ENCODE results near the gene OLFML3.

Gene OLFML3

DNA sequence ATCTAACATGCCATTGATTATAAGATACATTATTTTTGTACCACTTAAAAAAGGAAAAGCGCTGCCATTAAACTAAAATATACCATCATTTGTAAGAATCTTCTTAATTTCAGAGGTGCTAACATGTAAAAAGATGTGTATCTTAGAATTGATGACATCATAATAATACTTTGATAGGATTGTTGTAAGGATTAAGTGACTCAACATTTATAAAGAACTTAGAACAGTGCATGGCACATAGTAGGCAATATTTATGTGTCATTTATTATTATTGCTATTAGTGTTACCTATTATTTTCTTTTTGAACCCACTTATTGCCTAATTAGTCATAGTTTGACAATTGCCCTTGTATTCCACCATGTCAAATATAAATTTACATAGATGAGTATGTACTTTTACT, 28.4 kb upstream of the OLFML3 start:
- no peak for DNase-seq

DNA sequence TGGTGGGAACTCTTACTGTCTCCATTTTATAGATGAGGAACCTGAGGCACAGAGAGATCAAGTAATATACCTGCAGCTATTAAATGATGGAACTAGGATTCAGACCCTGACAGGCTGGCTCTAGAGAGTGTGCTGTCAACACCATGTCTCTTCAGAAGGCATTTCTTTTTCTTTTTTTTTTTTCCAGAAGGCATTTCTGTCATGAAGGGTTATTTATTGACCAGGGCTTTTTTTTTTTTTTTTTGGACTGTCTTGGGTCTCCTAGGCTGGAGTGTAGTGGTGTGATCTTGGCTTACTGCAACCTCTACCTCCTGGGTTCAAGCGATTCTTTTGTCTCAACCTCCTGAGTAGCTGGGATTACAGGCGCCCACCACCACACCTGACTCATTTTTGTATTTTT, 27.6 kb upstream of the OLFML3 start:
- no peak for DNase-seq

DNA sequence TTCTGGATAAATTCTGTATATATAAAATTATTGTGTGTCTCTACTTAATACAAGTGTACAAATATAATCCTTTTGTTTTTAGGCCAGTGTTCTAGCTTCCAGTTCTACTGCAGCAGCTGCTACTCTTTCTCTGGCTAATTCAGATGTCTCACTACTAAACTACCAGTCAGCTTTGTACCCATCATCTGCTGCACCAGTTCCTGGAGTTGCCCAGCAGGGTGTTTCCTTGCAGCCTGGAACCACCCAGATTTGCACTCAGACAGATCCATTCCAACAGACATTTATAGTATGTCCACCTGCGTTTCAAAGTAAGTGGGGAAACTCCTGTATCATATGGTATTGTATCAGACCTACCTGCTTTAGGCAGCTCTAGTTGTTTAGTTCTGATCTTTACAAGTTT, 21.3 kb upstream of the OLFML3 start:
- no peak for DNase-seq

DNA sequence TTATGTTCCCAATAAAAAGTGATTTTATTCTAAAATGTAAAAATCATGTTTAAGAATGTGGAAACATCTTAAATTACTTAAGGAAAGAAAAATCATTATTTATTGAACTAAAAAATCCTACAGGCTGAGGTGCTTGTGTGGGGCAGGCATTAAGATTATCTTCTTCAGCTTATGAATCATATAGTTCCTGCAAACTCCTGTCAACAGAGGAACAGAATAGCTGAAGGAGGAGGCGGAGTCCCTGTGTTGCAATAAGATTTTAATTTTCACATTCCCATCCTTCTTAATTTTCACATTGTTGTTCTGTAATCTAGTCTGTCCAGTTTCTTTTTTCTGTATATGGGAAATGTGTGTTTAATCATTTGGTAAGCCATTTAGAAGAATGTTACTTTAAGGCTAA, 20.6 kb upstream of the OLFML3 start:
- DNase-seq = no peak

DNA sequence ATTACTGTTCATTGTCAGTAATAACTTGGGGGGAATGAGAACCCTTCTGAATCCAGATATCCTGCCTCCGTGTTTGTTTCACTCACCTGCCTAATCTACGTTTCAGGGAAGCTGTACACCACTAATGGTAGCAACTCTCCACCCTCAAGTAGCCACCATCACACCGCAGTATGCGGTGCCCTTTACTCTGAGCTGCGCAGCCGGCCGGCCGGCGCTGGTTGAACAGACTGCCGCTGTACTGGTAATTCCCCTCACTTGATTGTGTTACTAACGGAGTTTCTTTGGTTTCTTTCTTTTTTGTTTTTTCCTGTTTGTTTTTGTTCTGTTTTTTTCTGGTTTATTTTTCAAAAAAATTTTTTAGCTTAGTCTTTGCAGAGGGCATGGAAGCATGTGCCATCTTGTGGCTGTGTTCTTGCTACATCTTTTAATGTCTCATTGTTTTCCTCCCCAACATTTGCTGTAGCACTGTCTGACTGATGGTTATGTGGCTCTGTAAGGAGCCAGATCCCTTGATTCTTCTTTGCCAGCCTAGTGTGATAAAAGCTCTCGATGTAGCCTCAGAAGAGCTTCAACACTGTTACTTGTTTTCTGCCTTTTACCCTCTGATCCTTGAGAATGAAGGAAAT, 15.9 kb upstream of the OLFML3 start:
- no peak for DNase-seq

DNA sequence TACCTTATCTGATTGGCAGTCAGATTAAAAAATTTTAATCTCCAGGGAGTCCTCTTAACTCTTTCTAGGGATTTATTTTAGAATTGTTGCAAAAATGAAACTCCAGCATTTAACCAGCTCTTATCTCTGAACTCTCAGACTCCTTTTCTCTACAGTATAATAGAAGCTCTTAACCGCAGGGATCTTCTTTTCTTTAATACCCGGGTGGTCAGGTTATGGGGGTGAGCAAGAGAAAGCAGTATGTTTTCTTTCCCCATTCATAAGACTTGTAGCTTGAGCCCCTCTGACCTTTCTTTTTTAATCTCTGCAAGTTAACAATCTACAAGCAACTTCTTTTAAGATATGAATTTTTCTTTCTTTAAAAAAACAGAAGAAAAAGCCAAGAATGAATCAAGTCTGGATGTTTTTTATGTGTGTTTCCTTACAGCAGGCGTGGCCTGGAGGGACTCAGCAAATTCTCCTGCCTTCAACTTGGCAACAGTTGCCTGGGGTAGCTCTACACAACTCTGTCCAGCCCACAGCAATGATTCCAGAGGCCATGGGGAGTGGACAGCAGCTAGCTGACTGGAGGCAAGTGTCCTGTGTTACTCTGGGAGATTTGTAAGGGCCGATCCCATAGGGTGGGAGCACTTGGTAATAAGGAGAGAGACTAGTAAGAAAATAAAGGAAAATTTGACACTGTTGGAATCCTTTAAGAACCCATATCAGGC, 13.4 kb upstream of the OLFML3 start:
- no peak for DNase-seq

DNA sequence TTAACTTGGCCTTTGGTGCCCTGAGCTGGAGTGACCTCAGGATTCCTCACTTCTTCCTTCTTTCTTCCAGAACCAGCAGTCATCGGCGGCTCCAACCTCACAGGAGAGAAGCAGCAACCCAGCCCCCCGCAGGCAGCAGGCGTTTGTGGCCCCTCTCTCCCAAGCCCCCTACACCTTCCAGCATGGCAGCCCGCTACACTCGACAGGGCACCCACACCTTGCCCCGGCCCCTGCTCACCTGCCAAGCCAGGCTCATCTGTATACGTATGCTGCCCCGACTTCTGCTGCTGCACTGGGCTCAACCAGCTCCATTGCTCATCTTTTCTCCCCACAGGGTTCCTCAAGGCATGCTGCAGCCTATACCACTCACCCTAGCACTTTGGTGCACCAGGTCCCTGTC, 6.3 kb upstream of the OLFML3 start:
- DNase-seq = no peak

DNA sequence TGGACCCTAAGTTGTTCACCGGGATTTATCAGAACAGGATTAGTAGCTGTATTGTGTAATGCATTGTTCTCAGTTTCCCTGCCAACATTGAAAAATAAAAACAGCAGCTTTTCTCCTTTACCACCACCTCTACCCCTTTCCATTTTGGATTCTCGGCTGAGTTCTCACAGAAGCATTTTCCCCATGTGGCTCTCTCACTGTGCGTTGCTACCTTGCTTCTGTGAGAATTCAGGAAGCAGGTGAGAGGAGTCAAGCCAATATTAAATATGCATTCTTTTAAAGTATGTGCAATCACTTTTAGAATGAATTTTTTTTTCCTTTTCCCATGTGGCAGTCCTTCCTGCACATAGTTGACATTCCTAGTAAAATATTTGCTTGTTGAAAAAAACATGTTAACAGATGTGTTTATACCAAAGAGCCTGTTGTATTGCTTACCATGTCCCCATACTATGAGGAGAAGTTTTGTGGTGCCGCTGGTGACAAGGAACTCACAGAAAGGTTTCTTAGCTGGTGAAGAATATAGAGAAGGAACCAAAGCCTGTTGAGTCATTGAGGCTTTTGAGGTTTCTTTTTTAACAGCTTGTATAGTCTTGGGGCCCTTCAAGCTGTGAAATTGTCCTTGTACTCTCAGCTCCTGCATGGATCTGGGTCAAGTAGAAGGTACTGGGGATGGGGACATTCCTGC, 3.9 kb upstream of the OLFML3 start:
- no peak for DNase-seq

DNA sequence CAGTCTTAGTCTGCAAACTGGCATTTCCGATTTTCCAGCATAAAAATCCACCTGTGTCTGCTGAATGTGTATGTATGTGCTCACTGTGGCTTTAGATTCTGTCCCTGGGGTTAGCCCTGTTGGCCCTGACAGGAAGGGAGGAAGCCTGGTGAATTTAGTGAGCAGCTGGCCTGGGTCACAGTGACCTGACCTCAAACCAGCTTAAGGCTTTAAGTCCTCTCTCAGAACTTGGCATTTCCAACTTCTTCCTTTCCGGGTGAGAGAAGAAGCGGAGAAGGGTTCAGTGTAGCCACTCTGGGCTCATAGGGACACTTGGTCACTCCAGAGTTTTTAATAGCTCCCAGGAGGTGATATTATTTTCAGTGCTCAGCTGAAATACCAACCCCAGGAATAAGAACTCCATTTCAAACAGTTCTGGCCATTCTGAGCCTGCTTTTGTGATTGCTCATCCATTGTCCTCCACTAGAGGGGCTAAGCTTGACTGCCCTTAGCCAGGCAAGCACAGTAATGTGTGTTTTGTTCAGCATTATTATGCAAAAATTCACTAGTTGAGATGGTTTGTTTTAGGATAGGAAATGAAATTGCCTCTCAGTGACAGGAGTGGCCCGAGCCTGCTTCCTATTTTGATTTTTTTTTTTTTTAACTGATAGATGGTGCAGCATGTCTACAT, 2.5 kb upstream of the OLFML3 start:
- DNase-seq = no peak

DNA sequence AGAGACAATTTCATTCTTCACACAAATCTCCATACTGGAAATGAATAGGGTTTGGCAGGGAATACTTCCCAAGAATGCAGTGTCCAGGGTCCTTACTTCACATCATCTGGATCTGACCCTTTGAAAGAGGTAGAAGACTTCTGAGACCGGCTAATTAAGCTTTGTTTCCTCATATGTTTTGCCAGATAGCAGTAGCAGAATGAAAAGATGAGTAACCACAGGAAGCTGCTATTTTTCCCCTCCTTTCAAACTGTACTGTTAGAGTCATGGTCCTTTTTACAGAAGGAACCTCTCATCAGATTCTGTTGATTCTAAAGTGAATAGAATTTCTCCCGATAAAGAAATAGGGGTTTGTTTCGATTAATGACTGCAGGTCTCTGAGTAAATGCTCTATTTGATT, 1.4 kb upstream of the OLFML3 start:
- no peak for DNase-seq

DNA sequence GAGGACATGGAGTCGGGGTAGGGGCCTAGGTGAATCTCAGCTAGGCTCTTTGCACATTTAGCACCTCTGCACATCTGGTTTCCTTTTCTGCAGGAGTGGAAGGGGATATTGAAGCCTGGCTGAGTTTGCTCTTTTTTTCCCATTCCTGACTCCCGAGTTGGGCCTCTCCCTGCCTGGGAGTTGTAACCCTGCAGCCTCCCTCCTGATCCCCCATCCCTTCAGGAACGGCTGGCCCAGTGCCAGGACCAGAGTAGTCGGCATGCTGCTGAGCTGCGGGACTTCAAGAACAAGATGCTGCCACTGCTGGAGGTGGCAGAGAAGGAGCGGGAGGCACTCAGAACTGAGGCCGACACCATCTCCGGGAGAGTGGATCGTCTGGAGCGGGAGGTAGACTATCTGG, 836 bp downstream of the OLFML3 start:
- DNase-seq = no peak

DNA sequence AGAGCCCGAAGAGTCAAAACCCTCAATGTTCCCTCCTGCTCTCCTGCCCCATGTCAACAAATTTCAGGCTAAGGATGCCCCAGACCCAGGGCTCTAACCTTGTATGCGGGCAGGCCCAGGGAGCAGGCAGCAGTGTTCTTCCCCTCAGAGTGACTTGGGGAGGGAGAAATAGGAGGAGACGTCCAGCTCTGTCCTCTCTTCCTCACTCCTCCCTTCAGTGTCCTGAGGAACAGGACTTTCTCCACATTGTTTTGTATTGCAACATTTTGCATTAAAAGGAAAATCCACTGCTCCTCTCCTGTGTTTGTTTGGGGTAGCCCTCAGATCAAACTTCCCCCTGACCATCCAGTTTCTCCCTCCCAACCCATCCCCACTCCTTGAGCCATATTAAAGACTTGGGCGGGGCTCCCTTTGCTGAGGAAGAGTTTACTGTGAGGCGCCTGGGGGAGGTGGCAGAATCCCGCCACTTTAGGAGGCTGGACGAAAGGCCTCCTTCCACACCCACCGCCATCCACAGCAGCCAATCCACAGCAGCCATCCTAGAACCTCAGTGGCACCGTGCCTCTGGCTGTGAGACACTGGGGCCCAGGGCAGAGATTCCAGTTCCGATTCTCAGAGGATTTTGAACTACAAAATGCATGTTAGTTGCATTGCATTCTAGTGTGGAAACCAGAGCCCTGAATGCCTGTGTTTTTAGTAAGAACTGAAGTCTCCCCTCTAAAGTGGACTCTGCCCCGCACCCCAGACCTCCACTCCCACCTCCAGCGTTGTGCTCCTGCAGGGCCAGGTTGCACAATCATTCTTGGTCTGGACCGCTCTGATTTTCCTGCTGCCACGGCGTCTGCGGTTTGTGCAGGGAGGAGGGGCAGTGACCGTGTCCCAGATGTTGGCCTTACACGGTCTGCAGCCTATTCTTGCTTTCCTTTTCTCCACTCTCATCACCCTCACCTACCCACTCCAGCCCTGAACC, 3.0 kb downstream of the OLFML3 start:
- DNase-seq = no peak

DNA sequence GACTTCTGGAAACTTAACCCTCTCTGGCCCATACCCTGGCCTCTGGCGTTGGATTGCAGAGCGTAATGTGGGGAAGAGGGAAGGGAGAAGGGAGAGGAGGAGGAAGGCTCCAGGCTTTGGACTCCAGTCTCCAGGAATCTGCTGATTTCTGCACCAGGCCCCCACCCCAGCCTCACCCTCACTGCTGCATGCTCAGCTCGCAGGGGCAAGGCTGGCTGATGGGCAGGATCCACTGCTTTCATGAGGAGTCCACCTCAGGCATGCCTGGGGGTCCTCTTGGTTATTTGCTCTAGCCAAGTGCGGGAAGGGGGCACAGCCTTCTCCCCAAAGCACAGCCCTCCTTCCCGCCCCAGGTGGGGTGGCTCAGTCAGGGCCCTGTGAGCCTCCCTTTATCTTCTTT, 3.7 kb downstream of the OLFML3 start:
- no peak for DNase-seq

DNA sequence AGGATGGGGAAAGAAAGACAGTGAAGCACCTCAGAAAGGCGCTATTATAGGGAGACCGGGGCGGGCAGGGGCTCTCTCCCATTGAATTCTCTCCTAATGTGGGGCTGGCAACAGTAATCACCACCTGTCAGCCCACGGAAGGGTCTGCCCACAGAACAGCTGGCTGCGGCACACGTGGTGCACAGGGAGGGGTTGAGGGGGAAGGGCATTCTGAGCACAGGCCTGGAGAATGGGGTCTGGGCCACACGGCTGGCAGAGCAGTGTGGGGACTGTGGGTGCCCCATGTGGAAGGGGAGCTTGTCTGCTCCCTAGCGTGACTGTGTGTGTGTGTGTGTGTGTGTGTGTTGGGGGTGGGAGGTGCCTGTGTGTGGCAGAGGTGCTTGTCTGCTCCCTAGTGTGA, 4.1 kb downstream of the OLFML3 start:
- no peak for DNase-seq

DNA sequence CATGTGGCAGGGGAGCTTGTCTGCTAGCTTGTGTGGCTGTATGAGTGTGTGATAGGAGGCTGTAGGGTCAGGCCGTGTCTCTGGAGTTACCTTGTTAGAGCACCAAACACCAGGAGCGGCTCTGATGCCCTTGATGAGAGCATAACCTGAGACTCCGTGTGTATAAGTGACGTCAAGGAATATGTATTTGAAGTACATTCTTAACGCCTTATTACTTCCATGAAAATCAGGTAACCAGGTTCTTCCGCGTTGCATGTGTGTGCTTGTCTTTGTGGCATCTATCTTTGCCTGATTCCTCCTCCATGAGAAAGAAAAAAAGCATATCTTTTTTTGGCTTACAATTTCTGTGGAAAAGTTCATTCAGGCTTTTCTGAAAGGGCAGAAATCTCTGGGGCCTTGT, 4.6 kb downstream of the OLFML3 start:
- no peak for DNase-seq

DNA sequence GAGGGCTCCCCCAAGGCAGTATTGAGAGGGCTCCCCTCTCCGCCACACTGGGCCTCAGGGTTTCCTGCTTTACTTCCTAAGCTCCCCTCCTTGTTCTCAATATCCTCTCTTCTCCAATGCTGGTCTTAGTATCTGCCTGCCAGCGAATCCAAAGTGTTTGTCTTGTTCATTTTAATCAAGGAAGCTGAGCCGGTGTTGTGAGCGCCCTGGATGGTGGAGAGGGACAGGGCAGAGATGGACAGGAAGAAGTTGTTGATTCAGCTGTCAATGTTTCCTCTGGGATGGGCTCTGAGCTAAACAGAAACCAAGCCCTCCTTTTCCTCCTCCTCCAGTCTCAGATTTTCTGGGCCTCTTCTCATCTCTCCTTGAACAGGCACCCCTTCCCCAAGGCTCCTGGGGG, 5.4 kb downstream of the OLFML3 start:
- DNase-seq = no peak

DNA sequence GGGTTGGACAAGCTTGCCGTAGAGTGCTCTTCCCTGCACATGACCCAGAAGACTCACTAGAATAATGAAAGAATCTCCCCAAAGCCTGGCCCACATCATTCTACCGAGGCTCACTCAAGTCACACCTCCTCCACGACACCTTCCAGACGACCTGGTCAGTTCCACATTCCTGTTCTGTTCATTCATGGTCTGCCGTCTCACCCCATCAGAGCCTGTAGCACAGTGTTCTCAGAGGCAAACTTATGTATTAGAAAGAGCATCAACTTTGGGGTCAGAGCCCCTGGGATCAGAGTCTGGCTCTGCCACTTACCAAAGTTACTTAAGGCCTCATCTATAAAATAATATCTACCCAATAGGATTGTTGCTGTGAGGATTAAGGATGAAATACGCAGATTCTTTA, 7.5 kb downstream of the OLFML3 start:
- no peak for DNase-seq

DNA sequence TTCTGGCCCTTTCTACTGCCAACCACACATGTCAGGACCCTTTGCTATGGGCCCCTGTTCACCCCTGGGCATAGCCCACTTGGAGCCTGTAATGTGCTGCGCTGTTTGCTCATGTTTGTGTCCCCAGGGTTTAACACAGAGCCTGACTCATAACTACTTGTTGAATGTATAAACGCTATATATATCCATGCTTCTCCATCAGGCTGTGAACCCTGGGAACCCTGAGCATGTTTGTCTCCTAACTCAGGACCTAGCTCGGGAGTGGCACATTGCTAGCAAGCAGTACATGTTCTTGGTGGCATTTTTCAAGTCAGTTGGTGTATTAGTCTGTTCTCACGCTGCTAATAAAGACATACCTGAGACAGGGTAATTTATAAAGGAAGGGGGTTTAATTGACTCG, 8.0 kb downstream of the OLFML3 start:
- no peak for DNase-seq

DNA sequence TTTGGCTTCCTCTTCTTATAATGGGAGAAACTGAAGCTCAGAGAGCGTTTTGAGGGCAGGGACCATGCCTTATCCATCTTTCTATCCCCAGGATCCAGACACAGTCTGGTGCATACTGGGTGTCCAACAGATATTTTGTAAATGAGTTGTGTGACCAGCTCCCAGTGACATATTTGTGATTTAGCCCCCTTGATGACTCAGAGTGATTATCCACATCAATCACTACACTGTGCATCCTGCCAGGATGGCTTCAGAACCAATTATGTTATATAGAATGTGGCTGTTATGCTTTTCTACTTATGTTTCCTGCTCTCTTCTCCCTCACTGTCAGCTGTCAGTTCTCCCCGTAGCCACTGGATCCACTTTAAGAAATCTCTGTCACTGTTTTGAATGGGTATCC, 11.3 kb downstream of the OLFML3 start:
- DNase-seq = no peak

DNA sequence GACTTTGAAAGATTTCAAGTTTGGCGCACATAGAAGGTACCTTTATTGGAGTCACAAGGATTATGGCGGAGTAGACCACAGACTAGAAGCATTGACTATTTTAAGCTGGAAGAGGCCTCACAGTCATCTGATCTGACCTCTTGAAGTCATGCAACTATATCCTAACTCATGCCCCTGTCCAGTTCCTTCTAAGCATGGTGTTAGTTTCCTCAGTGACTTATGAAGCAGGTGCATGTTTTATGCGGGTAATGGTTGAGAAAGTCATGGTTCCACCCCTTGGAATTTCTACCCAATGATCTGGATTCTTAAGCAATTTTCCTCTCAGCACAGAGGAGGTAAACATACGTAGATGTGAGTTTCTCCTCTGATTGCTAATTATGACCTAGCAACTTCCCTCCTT, 11.7 kb downstream of the OLFML3 start:
- no peak for DNase-seq

DNA sequence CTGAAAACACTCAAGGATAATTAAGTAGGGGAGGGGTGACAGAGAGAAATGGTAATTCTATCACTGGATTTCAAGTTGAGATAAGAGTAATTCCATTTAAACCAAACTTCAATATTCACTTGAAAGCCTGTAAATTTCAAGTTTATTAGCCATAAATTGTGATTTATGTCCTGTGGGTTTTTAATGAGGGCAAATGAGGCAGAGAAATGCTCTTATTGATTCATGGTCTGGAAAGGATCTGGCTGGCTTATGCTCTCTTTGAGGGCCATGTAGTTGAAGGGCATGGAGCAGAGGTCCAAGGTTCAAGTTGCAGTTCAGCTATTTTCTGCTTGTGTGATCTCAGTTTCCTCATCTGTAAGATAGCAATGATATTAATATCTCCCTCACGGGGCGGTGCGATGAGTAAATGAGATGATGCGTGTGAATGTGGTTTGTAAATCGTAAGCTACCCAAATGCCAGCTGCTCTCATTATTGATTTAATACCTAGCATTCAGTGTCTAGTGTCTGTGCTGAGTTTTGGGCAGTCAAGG, 12.3 kb downstream of the OLFML3 start:
- DNase-seq = no peak

DNA sequence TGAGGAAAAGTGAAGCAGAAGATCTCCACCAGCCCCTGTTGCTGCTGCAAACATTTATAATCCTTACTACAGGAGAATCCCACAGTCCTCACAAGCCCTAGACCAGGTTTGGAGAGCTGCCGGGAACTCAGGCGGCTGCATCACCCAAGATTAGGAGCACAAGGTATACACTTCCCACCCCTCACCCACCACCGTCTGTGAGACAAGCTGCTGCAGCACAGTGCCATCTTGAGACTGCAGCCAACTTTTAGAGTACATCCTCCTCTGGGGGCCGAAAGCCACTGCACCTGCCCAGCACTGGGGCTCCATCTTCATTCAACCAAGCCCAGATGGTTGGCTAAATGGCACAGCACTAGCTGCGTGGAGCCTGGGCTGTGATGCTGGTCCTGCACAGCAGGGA, 13.8 kb downstream of the OLFML3 start:
- no peak for DNase-seq

DNA sequence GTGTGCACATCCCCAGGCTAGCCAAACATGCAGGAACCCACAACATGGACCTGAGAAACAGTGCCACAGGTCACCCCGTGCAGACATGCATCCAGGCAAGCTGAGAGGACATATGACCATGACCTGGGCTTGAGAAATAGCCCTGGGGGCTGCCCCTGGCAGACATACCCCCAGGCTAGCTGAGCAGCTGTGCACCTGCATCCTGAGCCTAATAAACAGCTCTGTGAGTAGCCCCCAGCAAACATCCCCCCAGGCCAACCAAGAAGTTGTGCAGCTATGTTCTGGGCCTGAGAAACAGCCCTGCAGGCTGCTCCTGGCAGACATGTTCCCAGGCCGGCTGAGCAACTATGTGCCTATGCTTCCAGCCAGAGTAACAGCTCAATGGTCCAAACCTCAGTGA, 14.5 kb downstream of the OLFML3 start:
- no peak for DNase-seq

Data from activated CD8-positive, alpha-beta memory T cell treated with anti-CD3 and anti-CD28 coated beads, Interleukin-2, amount 50 U/mL, for 4 hours (primary cell).